HG02870 (cell line): ENCODE results near the gene C11orf97.
"Not testable (repeated sequence)": the region's sequence is repeated elsewhere in the genome, so short reads cannot be mapped to it uniquely, and the experiment has no call there.

Experiments
- ATAC-seq: cut with Tn5 transposase; IDR thresholded peaks from one replicate; pipeline ENCODE4 v1.9.1; 2021; ENCODE audit warnings: mild to moderate bottlenecking, moderate library complexity; ENCODE audit not compliant: unreplicated experiment

Gene C11orf97

GRCh38 chr11:94511932-94512781 lies at the start of gene C11orf97:
Gene C11orf97, plus strand, starts transcription at chr11:94512461. Its CDS starts 68 bp downstream, at chr11:94512529.
- peak; percentile 79 for ATAC-seq

- peak; percentile 91 for ATAC-seq
Measured at GRCh38 chr11:94469416-94469815, 42.8 kb upstream of the C11orf97 start.

GRCh38 chr11:94472916-94473799 lies 39.1 kb upstream of the C11orf97 start:
- peak; percentile 79 for ATAC-seq

GRCh38 chr11:94477624-94478023 lies 34.6 kb upstream of the C11orf97 start:
- ATAC-seq = no peak

- no peak for ATAC-seq
Measured at GRCh38 chr11:94481342-94481741, 30.9 kb upstream of the C11orf97 start.

GRCh38 chr11:94486068-94486467 lies 26.2 kb upstream of the C11orf97 start:
- no peak for ATAC-seq

GRCh38 chr11:94493281-94494125 lies 18.8 kb upstream of the C11orf97 start, which contains the start of the genes ANKRD49 and MRE11:
Gene ANKRD49, plus strand, starts transcription at chr11:94493984. Its CDS starts 2,710 bp downstream, at chr11:94496694.
Gene MRE11, minus strand, starts transcription at chr11:94493844. Its CDS starts 1,043 bp downstream, at chr11:94492801.
- peak; percentile 99 for ATAC-seq

- ATAC-seq = peak; percentile 55
Measured at GRCh38 chr11:94494126-94494680, 18.1 kb upstream of the C11orf97 start.

GRCh38 chr11:94500181-94500580 lies 12.1 kb upstream of the C11orf97 start:
- ATAC-seq = no peak

- no peak for ATAC-seq
Measured at GRCh38 chr11:94501522-94501921, 10.7 kb upstream of the C11orf97 start.

- peak; percentile 65 for ATAC-seq
Measured at GRCh38 chr11:94504689-94505293, 7.5 kb upstream of the C11orf97 start.

GRCh38 chr11:94506513-94506912 lies 5.7 kb upstream of the C11orf97 start:
- not testable (repeated sequence) for ATAC-seq

- no peak for ATAC-seq
Measured at GRCh38 chr11:94507485-94507884, 4.8 kb upstream of the C11orf97 start.

GRCh38 chr11:94513091-94513490 lies 830 bp downstream of the C11orf97 start:
- no peak for ATAC-seq

GRCh38 chr11:94515398-94515797 lies 3.1 kb downstream of the C11orf97 start:
- ATAC-seq = no peak

- ATAC-seq = no peak
Measured at GRCh38 chr11:94516725-94517124, 4.5 kb downstream of the C11orf97 start.

GRCh38 chr11:94518300-94518699 lies 6.0 kb downstream of the C11orf97 start:
- no peak for ATAC-seq

- ATAC-seq = no peak
Measured at GRCh38 chr11:94519478-94520084, 7.3 kb downstream of the C11orf97 start.

GRCh38 chr11:94521684-94522083 lies 9.4 kb downstream of the C11orf97 start:
- ATAC-seq = peak; percentile 67
